ENCODE measurements around the gene LRRC59. TPM values are rescaled to one million over a fixed set of nuclear protein-coding genes. Genes with fewer than 3 reads are reported as not detected.

LRRC59 gene
- total and polyA plus RNA-seq, 2 of the 8 experiments (the other 6 are each of a cell fraction or from before 2014, with no cell fraction given): 48.3 to 117 TPM

DNA sequence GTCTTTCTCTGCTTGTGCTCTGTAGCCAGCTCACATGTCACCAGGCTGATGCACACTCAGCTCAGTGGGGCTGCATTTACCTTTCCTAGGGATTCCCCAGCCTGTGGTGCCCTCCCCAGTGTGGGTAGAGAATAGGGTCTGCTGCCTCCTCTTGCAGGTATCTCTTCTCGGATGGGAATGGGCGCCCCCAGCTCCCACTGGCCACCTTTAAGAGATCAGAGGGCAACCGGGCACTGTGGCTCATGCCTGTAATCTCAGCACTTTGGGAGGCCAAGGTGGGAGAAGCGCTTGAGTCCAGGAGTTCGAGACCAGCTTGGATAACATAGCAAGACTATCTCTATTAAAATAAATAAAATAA, 48.1 kb downstream of the LRRC59 start:
- FAIRE-seq (no peak), DNase-seq (ENCODE audit: low read depth in 1 of 2, low spot score in 2 of 2) (no peak)
- no peak overlapping the region for H3K9ac ChIP-seq (replicated peaks in 1 of 4; ENCODE audit: extremely low read depth in 1 of 4, low read depth in 3 of 4, low read length in 3 of 4)
- 89% methylated on average over 5 of the region's 5 CpGs; no CpG with 5 or more reads in 1 of the 2 experiments for WGBS, 2 experiments (ENCODE audit: extremely low coverage in 1 of 2, insufficient coverage in 1 of 2, insufficient read length in 1 of 2, insufficient replicate concordance in 2 of 2, low coverage in 1 of 2, low lambda C conversion rate in 2 of 2, missing lambda C conversion rate in 1 of 2)
- H2AK5ac ChIP-seq (ENCODE audit: low read depth, low read length): no peak overlapping the region
- H2BK15ac ChIP-seq (ENCODE audit: low read length): 0 out of 2 replicates have a peak overlapping the region, but pooled peaks have one; percentile 4
- ChIA-PET CTCF (ENCODE audit: partially characterized antibody) (interaction anchor here (0.6 to 4.0 kb wide), 8 partner anchors 14 to 180 kb away, joined by 3 to 58 read pairs (median 4); no protein-coding TSS in a partner anchor), POLR2A (ENCODE audit: partially characterized antibody) (interaction anchor here (1.1 to 12.4 kb wide), 4 partner anchors 13 to 144 kb away, joined by 3 to 135 read pairs (median 3); no protein-coding TSS in a partner anchor)
- peaks cover 17% of the 10 kb centered on the region for H3K23me2 ChIP-seq (ENCODE audit: low read depth, low read length)
- peaks cover under 1 to 7% (median 4%) of the 10 kb centered on the region in 4 experiments; a peak in 5 of 8 replicates for H3K36me3 ChIP-seq (ENCODE audit: control insufficient read depth in 2 of 4, insufficient read depth in 4 of 4, low read length in 3 of 4)
- no peak overlapping the region for H4K5ac ChIP-seq (ENCODE audit: insufficient read length, low read depth, low read length)
- peaks cover 0 to 25% of the 10 kb centered on the region in 2 experiments; a peak in 2 of 4 replicates for H3K79me2 ChIP-seq (ENCODE audit: control insufficient read depth in 1 of 2, insufficient read depth in 2 of 2, low read length in 2 of 2)
- H3K4me1 ChIP-seq (replicated peaks in 1 of 4; ENCODE audit: control insufficient read depth in 3 of 4, insufficient read depth in 4 of 4, low read length in 3 of 4): peaks cover 4 to 17% (median 11%) of the 10 kb centered on the region in 4 experiments
- no peak overlapping the region for H2BK5ac ChIP-seq (ENCODE audit: low read depth, low read length)
- H3K27ac ChIP-seq (ENCODE audit: low read depth, low read length): no peak overlapping the region
- H3K4me2 ChIP-seq (ENCODE audit: insufficient read depth in 1 of 2, low read depth in 2 of 2, low read length in 2 of 2): no peak overlapping the region
- H2BK12ac ChIP-seq (ENCODE audit: low read depth, low read length): 0 out of 2 replicates have a peak overlapping the region, but pooled peaks have one; percentile 4
- no peak overlapping the region for H3K18ac ChIP-seq (ENCODE audit: extremely low read depth, low read length)
- H3K79me1 ChIP-seq (ENCODE audit: low read depth, low read length): peaks cover 20% of the 10 kb centered on the region
- no peak overlapping the region for H4K91ac ChIP-seq (replicated peaks; ENCODE audit: insufficient read length, low read length)
- peaks cover 2 to 29% of the 10 kb centered on the region in 2 experiments for H4K20me1 ChIP-seq (replicated peaks in 1 of 2; ENCODE audit: control insufficient read depth in 1 of 2, insufficient read depth in 2 of 2, low read length in 2 of 2)
- no peak overlapping the region for H3K56ac ChIP-seq (replicated peaks; ENCODE audit: insufficient read length, low read depth, low read length)
- H4K8ac ChIP-seq (ENCODE audit: extremely low read depth, insufficient read depth, low read length): no peak overlapping the region
- H2BK20ac ChIP-seq (ENCODE audit: low read length): no peak overlapping the region
- no peak overlapping the region for H3K4ac ChIP-seq (replicated peaks; ENCODE audit: insufficient read length, low read depth, low read length)
- H2AFZ ChIP-seq (ENCODE audit: low read length): no peak overlapping the region
- H2BK120ac ChIP-seq (replicated peaks; ENCODE audit: low read depth, low read length): no peak overlapping the region
- peaks cover 0 to 9% (median 5%) of the 10 kb centered on the region in 4 experiments; a peak in 4 of 7 replicates for H3K27me3 ChIP-seq (replicated peaks in 1 of 4; ENCODE audit: control insufficient read depth in 3 of 4, extremely low read depth in 1 of 4, insufficient read depth in 3 of 4, low read length in 3 of 4)
- H3K23ac ChIP-seq (ENCODE audit: insufficient read length): no peak overlapping the region
- no peak overlapping the region for H3K4me3 ChIP-seq (ENCODE audit: extremely low read depth in 1 of 4, insufficient read depth in 2 of 4, low read depth in 3 of 4, low read length in 4 of 4)
- no peaks in the 10 kb centered on the region for H3K9me3 ChIP-seq (ENCODE audit: insufficient read depth in 2 of 2, low read depth in 1 of 2, low read length in 1 of 2)
- no peak overlapping the region for H3K14ac ChIP-seq (ENCODE audit: insufficient read length)
- no peak for TF ChIP-seq RFX5 (IDR thresholded peaks at IDR 0.05; ENCODE audit: borderline replicate concordance, low read depth, low read length)
